H1 (cell line): ENCODE measurements around the gene PLB1. TPM values are rescaled to one million over a fixed set of nuclear protein-coding genes. Genes with fewer than 3 reads are reported as not detected.

ENCODE experiments used
- CTCF ChIA-PET: fragments of 300-600 bp; sonication (Branson Sonifier 250); formaldehyde crosslinking; loops from one replicate; lab custom pipeline; 2021; ENCODE audit not compliant: partially characterized antibody; lab: Charles Lee
- POLR2A ChIA-PET: fragments of 300-600 bp; sonication (Branson Sonifier 250); formaldehyde crosslinking; loops from one replicate; lab custom pipeline; 2021; ENCODE audit warnings: inconsistent platforms; ENCODE audit not compliant: partially characterized antibody; lab: Charles Lee
- DNase-seq, 2 experiments: peaks; one replicate each; pipeline versions ENCODE4 v3.0.0 to v3.0.0-alpha.2; 2010 to 2022; ENCODE audit warnings: low spot score in 2 of 2, low read depth in 1 of 2, mixed read lengths in 1 of 2
- FAIRE-seq: peaks from 2 replicates; lab custom pipeline; 2011; peaks lifted over from hg19 to GRCh38; lab: Jason Lieb, UNC
- H2AFZ ChIP-seq: 2 replicates; pipeline ENCODE4 v1.8.1; 2012; ENCODE audit warnings: low read length, inconsistent platforms
- H2AK5ac ChIP-seq: 2 replicates; pipeline ENCODE4 v1.6.1; 2013; ENCODE audit warnings: low read depth, low read length
- H2BK120ac ChIP-seq: replicated peaks from 2 replicates; pipeline ENCODE3; 2013; ENCODE audit warnings: low read depth, low read length, inconsistent platforms
- H2BK12ac ChIP-seq: 2 replicates; pipeline ENCODE4 v1.6.1; 2013; ENCODE audit warnings: low read depth, low read length
- H2BK15ac ChIP-seq: 2 replicates; pipeline ENCODE4 v1.6.1; 2013; ENCODE audit warnings: low read length
- H2BK20ac ChIP-seq: 2 replicates; pipeline ENCODE4 v1.6.1; 2013; ENCODE audit warnings: low read length
- H2BK5ac ChIP-seq: 2 replicates; pipeline ENCODE4 v1.6.1; 2013; ENCODE audit warnings: low read depth, low read length
- H3K14ac ChIP-seq: 2 replicates; pipeline ENCODE4 v1.6.1; 2013; ENCODE audit warnings: inconsistent platforms; ENCODE audit not compliant: insufficient read length
- H3K18ac ChIP-seq: 2 replicates; pipeline ENCODE4 v1.6.1; 2013; ENCODE audit warnings: low read length; ENCODE audit errors: extremely low read depth
- H3K23ac ChIP-seq: 2 replicates; pipeline ENCODE4 v1.6.1; 2013; ENCODE audit warnings: inconsistent platforms; ENCODE audit not compliant: insufficient read length
- H3K23me2 ChIP-seq: 2 replicates; pipeline ENCODE4 v1.6.1; 2013; ENCODE audit warnings: low read depth, low read length
- H3K27ac ChIP-seq: 2 replicates; pipeline ENCODE4 v1.6.1; 2011; ENCODE audit warnings: low read depth, low read length, inconsistent platforms
- H3K27me3 ChIP-seq, 4 experiments: replicated peaks in 1 of 4; 1 replicate in 1 of 4; 2 replicates in 3 of 4; pipeline versions ENCODE4 v1.6.1 to v1.8.1; 2011 to 2013; ENCODE audit warnings: low read length in 3 of 4, mild to moderate bottlenecking in 3 of 4, inconsistent platforms in 2 of 4, mixed read lengths in 2 of 4, moderate library complexity in 1 of 4; ENCODE audit not compliant: control insufficient read depth in 3 of 4, insufficient read depth in 3 of 4; ENCODE audit errors: extremely low read depth in 1 of 4
- H3K36me3 ChIP-seq, 4 experiments: 2 replicates each; pipeline versions ENCODE4 v1.6.1 to v1.8.1; 2011 to 2013; ENCODE audit warnings: mild to moderate bottlenecking in 4 of 4, low read length in 3 of 4, moderate library complexity in 2 of 4, control low read depth in 1 of 4, inconsistent platforms in 1 of 4; ENCODE audit not compliant: insufficient read depth in 4 of 4, control insufficient read depth in 2 of 4
- H3K4ac ChIP-seq: replicated peaks from 2 replicates; pipeline ENCODE3; 2013; ENCODE audit warnings: low read length, low read depth, mixed read lengths, inconsistent platforms; ENCODE audit not compliant: insufficient read length
- H3K4me1 ChIP-seq, 4 experiments: replicated peaks in 1 of 4; 1 replicate in 1 of 4; 2 replicates in 3 of 4; pipeline versions ENCODE4 v1.6.1 to v1.8.1; 2011 to 2013; ENCODE audit warnings: low read length in 3 of 4, inconsistent platforms in 2 of 4, mixed read lengths in 1 of 4; ENCODE audit not compliant: insufficient read depth in 4 of 4, control insufficient read depth in 3 of 4
- H3K4me2 ChIP-seq, 2 experiments: 2 replicates each; pipeline versions ENCODE4 v1.6.1 to v1.8.1; 2011 to 2013; ENCODE audit warnings: low read depth in 2 of 2, low read length in 2 of 2, control low read depth in 1 of 2, inconsistent platforms in 1 of 2, mild to moderate bottlenecking in 1 of 2; ENCODE audit not compliant: insufficient read depth in 1 of 2
- H3K4me3 ChIP-seq, 4 experiments: fragments of 200-600, 300-600 bp in 1 of 4; sonication (generic), shearing (Covaris generic), sonication (Bioruptor Twin) in 1 of 4; 2 replicates each; pipeline versions ENCODE4 v1.5.1 to v1.8.1; 2011 to 2016; ENCODE audit warnings: low read length in 4 of 4, low read depth in 3 of 4, control low read depth in 2 of 4, inconsistent platforms in 2 of 4, mild to moderate bottlenecking in 2 of 4, mixed read lengths in 1 of 4, moderate library complexity in 1 of 4; ENCODE audit not compliant: insufficient read depth in 2 of 4; ENCODE audit errors: extremely low read depth in 1 of 4
- H3K56ac ChIP-seq: replicated peaks from 2 replicates; pipeline ENCODE3; 2013; ENCODE audit warnings: low read depth, mild to moderate bottlenecking, mixed read lengths, low read length, inconsistent platforms; ENCODE audit not compliant: insufficient read length
- H3K79me1 ChIP-seq: 2 replicates; pipeline ENCODE4 v1.6.1; 2013; ENCODE audit warnings: low read depth, low read length, control low read depth
- H3K79me2 ChIP-seq, 2 experiments: 2 replicates each; pipeline versions ENCODE4 v1.6.1 to v1.8.1; 2012 to 2013; ENCODE audit warnings: low read length in 2 of 2, mild to moderate bottlenecking in 2 of 2, inconsistent platforms in 1 of 2; ENCODE audit not compliant: insufficient read depth in 2 of 2, control insufficient read depth in 1 of 2
- H3K9ac ChIP-seq, 4 experiments: replicated peaks in 1 of 4; 1 replicate in 1 of 4; 2 replicates in 3 of 4; pipeline versions ENCODE4 v1.6.1 to v1.8.1; 2011 to 2013; ENCODE audit warnings: low read depth in 3 of 4, low read length in 3 of 4, control low read depth in 2 of 4, mild to moderate bottlenecking in 2 of 4, moderate library complexity in 2 of 4, inconsistent platforms in 1 of 4; ENCODE audit errors: extremely low read depth in 1 of 4
- H3K9me3 ChIP-seq, 2 experiments: 2 replicates each; pipeline versions ENCODE4 v1.6.1 to v1.8.1; 2012 to 2013; ENCODE audit warnings: mild to moderate bottlenecking in 2 of 2, moderate library complexity in 2 of 2, control low read depth in 1 of 2, inconsistent platforms in 1 of 2, low read depth in 1 of 2, low read length in 1 of 2, mixed read lengths in 1 of 2; ENCODE audit not compliant: insufficient read depth in 2 of 2
- H4K20me1 ChIP-seq, 2 experiments: replicated peaks in 1 of 2; 2 replicates each; pipeline versions ENCODE3 to v1.8.1; 2011 to 2013; ENCODE audit warnings: inconsistent platforms in 2 of 2, low read length in 2 of 2, mild to moderate bottlenecking in 1 of 2; ENCODE audit not compliant: insufficient read depth in 2 of 2, control insufficient read depth in 1 of 2
- H4K5ac ChIP-seq: 2 replicates; pipeline ENCODE4 v1.6.1; 2013; ENCODE audit warnings: low read length, low read depth, mixed read lengths, inconsistent platforms; ENCODE audit not compliant: insufficient read length
- H4K8ac ChIP-seq: 2 replicates; pipeline ENCODE4 v1.8.0; 2013; ENCODE audit warnings: mild to moderate bottlenecking, moderate library complexity, low read length, inconsistent platforms; ENCODE audit not compliant: insufficient read depth; ENCODE audit errors: extremely low read depth
- H4K91ac ChIP-seq: replicated peaks from 2 replicates; pipeline ENCODE3; 2013; ENCODE audit warnings: low read length, mixed read lengths, inconsistent platforms; ENCODE audit not compliant: insufficient read length
- CREB1 ChIP-seq: IDR thresholded peaks from 2 replicates; pipeline ENCODE4 v1.6.1; 2012; ENCODE audit warnings: inconsistent platforms
- NRF1 ChIP-seq: IDR thresholded peaks from 2 replicates; pipeline ENCODE4 v1.6.1; 2011; ENCODE audit warnings: mild to moderate bottlenecking, low read depth, low read length, improper control_type of control experiment
- POLR2A ChIP-seq, 2 experiments: IDR thresholded peaks; 1 replicate in 1 of 2; 2 replicates in 1 of 2; pipeline ENCODE4 v1.6.1; 2011; ENCODE audit warnings: low read depth in 2 of 2, low read length in 2 of 2, mild to moderate bottlenecking in 2 of 2; ENCODE audit errors: control extremely low read depth in 1 of 2
- RNF2 ChIP-seq: fragments of 200-900, 300-1000 bp; sonication (generic); IDR thresholded peaks from 2 replicates; pipeline ENCODE4 v1.7.1; 2016; ENCODE audit warnings: borderline replicate concordance, low read depth, mild to moderate bottlenecking, antibody characterized with exemption, low read length; ENCODE audit not compliant: poor library complexity, severe bottlenecking; ENCODE audit errors: missing control alignments
- SP2 ChIP-seq: IDR thresholded peaks from 2 replicates; pipeline ENCODE4 v1.6.1; 2012; ENCODE audit warnings: mild to moderate bottlenecking, low read length, inconsistent platforms
- YY1 ChIP-seq: IDR thresholded peaks from 2 replicates; pipeline ENCODE4 v1.6.1; 2011; ENCODE audit warnings: low read depth, mild to moderate bottlenecking, low read length
- WGBS, 2 experiments: shearing (Covaris generic) in 1 of 2; methylation state at CpG; one replicate each; pipeline versions ENCODE4 v1.1.6 to v1.1.7; 2013 to 2015; ENCODE audit warnings: low lambda C conversion rate in 2 of 2, mixed read lengths in 2 of 2, inconsistent platforms in 1 of 2, low coverage in 1 of 2, missing lambda C conversion rate in 1 of 2; ENCODE audit not compliant: insufficient replicate concordance in 2 of 2, insufficient coverage in 1 of 2, insufficient read length in 1 of 2; ENCODE audit errors: extremely low coverage in 1 of 2, missing lambda C conversion rate in 1 of 2; 5-methylcytosine and 5-hydroxymethylcytosine counted together
- polyA plus RNA-seq, 7 experiments: library from polyadenylated mRNA; depleted of rRNA in 3 of 7; stranded (reverse) in 5 of 7; unstranded in 2 of 7; fragments of >200 nt in 5 of 7; fragments of 200-250 nt in 2 of 7; gene quantifications; 1 replicate in 5 of 7; 2 replicates in 1 of 7; 4 replicates in 1 of 7; pipeline versions ENCODE4 v1.2.1 to v1.2.3, GENCODE V29; 2011 to 2013; ENCODE audit warnings: missing spikeins in 2 of 7, mixed read lengths in 2 of 7
- total RNA-seq: library from RNA; stranded (reverse); fragmentation: NEBNext Ultra II Directional; extraction: Animal tissue kit (Norgen Biotek cat#: 25700); gene quantifications from 2 replicates; pipeline ENCODE4 v1.2.1, GENCODE V29; 2021

PLB1 gene
- total and polyA plus RNA-seq, 2 of the 8 experiments (the other 6 are each of a cell fraction or from before 2014, with no cell fraction given) = 0.20 to 0.36 TPM

GRCh38 chr2:28670856-28671255, 175.0 kb downstream of the PLB1 start:
- H3K36me3 ChIP-seq = no peaks in the 10 kb centered on the region
- no peak overlapping the region for H3K4ac ChIP-seq
- no peaks in the 10 kb centered on the region for H3K27me3 ChIP-seq
- peaks cover 0 to 3% (median 0%) of the 10 kb centered on the region in 4 experiments; a peak in 1 of 7 replicates for H3K4me1 ChIP-seq
- WGBS, 2 experiments = 79% methylated on average over 2 of the region's 2 CpGs; no CpG with 5 or more reads in 1 of the 2 experiments
- no peak overlapping the region for H3K56ac ChIP-seq
- no peak overlapping the region for H3K9ac ChIP-seq
- H3K79me1 ChIP-seq = no peaks in the 10 kb centered on the region
- H2BK5ac ChIP-seq = no peak overlapping the region
- no peaks in the 10 kb centered on the region for H3K79me2 ChIP-seq
- H2BK20ac ChIP-seq = no peak overlapping the region
- H3K14ac ChIP-seq = no peak overlapping the region
- no peaks in the 10 kb centered on the region; the same call in 1 of the 2 replicates for H3K23me2 ChIP-seq
- H2AFZ ChIP-seq = peak overlapping the region; percentile 67; the same call in 1 of the 2 replicates
- no peak overlapping the region for H2BK120ac ChIP-seq
- ChIA-PET CTCF (interaction anchor here (3.1 kb wide), 1 partner anchor 76 kb away, joined by 8 read pairs; no protein-coding TSS in a partner anchor), POLR2A (interaction anchor here (0.5 to 1.7 kb wide), 2 partner anchors 12 to 246 kb away, joined by 3 to 5 read pairs; no protein-coding TSS in a partner anchor)
- no peak overlapping the region for H3K4me3 ChIP-seq
- no peak overlapping the region for H3K4me2 ChIP-seq
- H3K18ac ChIP-seq = no peak overlapping the region
- no peak overlapping the region for H4K8ac ChIP-seq
- no peak overlapping the region for H2BK15ac ChIP-seq
- H3K27ac ChIP-seq = no peak overlapping the region
- no peak overlapping the region for H4K5ac ChIP-seq
- H4K20me1 ChIP-seq = no peaks in the 10 kb centered on the region
- H3K23ac ChIP-seq = no peak overlapping the region
- FAIRE-seq (no peak), DNase-seq (no peak)
- no peak overlapping the region for H2AK5ac ChIP-seq
- no peak overlapping the region for H4K91ac ChIP-seq
- H3K9me3 ChIP-seq = peaks cover 0 to 7% of the 10 kb centered on the region in 2 experiments; a peak in 1 of 4 replicates
- H2BK12ac ChIP-seq = no peak overlapping the region
- no peak for TF ChIP-seq CREB1
- TF ChIP-seq YY1 = no peak
- no peak for TF ChIP-seq NRF1
- TF ChIP-seq POLR2A (IDR thresholded peaks at IDR 0.05; ENCODE audit: control extremely low read depth in 1 of 2, low read depth in 2 of 2, low read length in 2 of 2) = no peak
- no peak for TF ChIP-seq SP2
- TF ChIP-seq RNF2 = no peak
